Stimulated activated naive CD8-positive, alpha-beta T cell treated with anti-CD3 and anti-CD28 coated beads, Interleukin-15, Interleukin-2, amounts not matched to agents 100 ng/mL and 50 ng/mL, for 24 hours (primary cell): Measurements from ENCODE around the gene TRAPPC11.

ENCODE experiments used
- H3K27ac Mint-ChIP-seq: one replicate; pipeline ENCODE4 v1.8.0; 2021; ENCODE audit warnings: mild to moderate bottlenecking, mixed read lengths
- H3K27me3 Mint-ChIP-seq: one replicate; pipeline ENCODE4 v1.8.0; 2021; ENCODE audit warnings: mixed read lengths
- H3K36me3 Mint-ChIP-seq: one replicate; pipeline ENCODE4 v1.8.0; 2021; ENCODE audit warnings: low read depth, mixed read lengths
- H3K4me1 Mint-ChIP-seq: one replicate; pipeline ENCODE4 v1.8.0; 2021; ENCODE audit warnings: low read depth, mixed read lengths
- H3K4me3 Mint-ChIP-seq: one replicate; pipeline ENCODE4 v1.8.0; 2021; ENCODE audit warnings: mild to moderate bottlenecking, mixed read lengths
- H3K9me3 Mint-ChIP-seq: one replicate; pipeline ENCODE4 v1.8.0; 2021; ENCODE audit warnings: mixed read lengths

TRAPPC11 gene

DNA sequence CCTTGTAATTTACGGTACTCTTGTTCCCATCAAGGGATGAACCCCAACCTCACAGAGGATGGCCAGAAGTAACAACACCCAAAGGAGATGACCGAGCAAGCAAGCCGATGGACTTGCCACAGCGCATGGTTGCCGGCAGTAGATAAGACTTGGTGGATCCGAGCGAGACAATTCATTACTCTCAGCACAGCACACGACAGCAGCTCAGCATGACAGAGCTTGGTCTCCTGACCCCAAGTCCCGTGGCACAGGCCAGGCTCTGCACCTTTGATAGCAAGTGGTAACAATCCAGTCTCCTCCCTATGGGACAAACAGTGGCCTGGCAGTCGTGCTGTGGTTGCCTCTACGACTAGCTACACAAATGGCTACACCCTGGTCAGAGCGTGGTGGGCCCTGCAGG, 26.4 kb upstream of the TRAPPC11 start:
- no peak overlapping the region for H3K27ac Mint-ChIP-seq
- no peaks in the 10 kb centered on the region for H3K27me3 Mint-ChIP-seq
- peaks cover 10% of the 10 kb centered on the region for H3K4me1 Mint-ChIP-seq
- H3K4me3 Mint-ChIP-seq: no peak overlapping the region
- no peaks in the 10 kb centered on the region for H3K9me3 Mint-ChIP-seq
- no peaks in the 10 kb centered on the region for H3K36me3 Mint-ChIP-seq

DNA sequence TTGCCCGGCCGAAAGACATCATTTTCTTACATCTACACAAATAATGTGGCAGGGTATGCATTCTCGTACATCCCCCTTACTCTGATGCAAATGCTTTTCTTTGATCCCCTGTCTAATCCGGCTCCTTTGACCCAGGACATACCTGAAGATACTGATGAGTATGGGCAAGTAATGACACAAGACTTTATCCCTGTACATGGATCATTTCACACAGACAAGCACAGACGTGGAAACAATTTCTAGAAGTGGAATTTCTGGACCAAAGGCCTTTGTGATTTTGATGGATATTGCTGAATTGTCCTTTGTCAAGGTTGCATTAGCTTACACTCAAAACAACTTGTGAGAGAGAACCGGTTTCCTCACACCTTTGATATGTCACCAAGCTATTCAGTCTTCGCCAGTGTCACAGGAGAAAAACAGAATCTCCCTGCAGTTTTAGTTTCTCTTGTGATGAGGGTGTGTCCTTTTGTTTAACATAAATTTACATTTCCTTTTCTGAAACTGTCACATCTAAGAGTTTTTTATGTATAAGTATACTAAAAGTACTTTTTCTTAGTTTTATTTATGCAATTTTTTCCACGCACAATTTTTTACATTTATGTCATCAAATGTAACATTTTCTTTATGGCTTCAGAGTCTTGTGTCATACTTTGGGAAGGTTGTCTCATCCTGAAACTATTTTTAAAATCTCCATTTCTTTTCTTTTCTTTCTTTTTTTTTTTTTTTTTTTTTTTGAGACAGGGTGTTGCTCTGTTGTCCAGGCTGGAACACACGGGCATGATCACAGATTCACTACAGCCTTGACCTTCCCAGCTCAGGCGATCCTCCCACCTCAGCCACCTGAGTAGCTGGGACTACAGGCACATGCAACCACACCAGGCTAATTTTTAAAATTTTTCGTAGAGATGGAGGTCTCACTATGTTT, 25.4 kb upstream of the TRAPPC11 start:
- Mint-ChIP-seq H3K4me3 (no peak overlapping the region), H3K27me3 (no peaks in the 10 kb centered on the region), H3K4me1 (peaks cover 16% of the 10 kb centered on the region), H3K36me3 (no peaks in the 10 kb centered on the region), H3K9me3 (no peaks in the 10 kb centered on the region), H3K27ac (no peak overlapping the region)

DNA sequence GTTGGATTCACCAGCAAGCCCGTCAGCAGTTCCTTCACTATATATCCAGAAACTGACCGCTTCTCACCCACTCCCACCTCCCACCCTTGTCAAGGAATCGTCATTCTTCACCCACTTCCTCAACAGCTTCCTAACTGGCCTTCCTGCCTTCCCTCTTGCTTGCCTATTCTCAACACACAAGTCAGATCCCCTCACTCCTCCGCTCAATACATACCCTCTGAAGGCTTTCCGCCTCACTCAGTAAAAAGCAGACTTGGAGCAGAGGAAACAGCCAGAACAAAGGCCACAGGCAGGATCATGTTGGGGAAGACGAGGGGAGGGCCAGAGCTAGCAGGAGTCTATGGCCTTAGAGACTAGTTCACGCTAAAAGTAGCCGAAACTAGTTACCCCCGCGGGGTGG, 23.8 kb upstream of the TRAPPC11 start:
- H3K4me3 Mint-ChIP-seq: no peak overlapping the region
- peaks cover 16% of the 10 kb centered on the region for H3K4me1 Mint-ChIP-seq
- no peak overlapping the region for H3K27ac Mint-ChIP-seq
- H3K27me3 Mint-ChIP-seq: no peaks in the 10 kb centered on the region
- no peaks in the 10 kb centered on the region for H3K9me3 Mint-ChIP-seq
- H3K36me3 Mint-ChIP-seq: no peaks in the 10 kb centered on the region

DNA sequence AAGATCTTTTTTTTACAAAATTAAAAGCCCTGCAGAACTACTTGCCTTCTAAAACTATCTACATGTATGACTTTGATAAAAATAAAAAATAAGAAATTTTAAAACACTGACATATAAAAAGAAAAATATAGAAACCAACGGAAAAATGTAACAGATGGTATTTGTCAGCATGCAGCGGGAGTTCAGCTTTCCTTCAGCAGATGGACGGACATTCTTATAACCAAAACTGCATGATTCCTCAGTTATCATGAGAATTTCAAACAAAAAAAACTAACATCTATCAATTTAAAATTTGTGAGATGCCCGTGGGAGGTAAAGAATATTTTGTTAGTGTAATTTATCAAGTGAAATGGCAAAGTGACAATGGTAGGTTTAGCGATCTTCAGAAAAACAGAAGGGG, 23.4 kb upstream of the TRAPPC11 start:
- H3K27ac Mint-ChIP-seq: no peak overlapping the region
- H3K4me3 Mint-ChIP-seq: no peak overlapping the region
- no peaks in the 10 kb centered on the region for H3K27me3 Mint-ChIP-seq
- H3K4me1 Mint-ChIP-seq: peaks cover 16% of the 10 kb centered on the region
- H3K36me3 Mint-ChIP-seq: peaks cover under 1% of the 10 kb centered on the region
- no peaks in the 10 kb centered on the region for H3K9me3 Mint-ChIP-seq

DNA sequence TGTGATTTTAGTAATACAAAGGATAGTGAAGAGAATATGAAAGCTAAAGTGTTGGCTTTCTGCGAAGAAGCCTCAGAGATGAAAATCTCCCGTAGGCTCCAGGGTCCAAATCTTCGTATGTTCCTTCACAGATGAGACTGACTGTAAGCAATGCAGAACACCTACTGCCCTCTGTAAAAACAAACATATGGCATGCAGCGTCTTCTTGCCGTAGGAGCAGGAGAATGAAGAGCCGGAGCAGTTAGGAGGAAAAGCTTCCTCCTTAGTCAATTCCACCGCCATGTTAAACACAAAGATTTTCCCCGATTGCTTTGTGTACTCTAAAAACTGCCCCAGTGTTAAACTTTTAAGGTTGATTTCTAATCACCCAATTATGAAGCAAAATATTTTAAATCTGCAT, 22.6 kb upstream of the TRAPPC11 start:
- no peak overlapping the region for H3K27ac Mint-ChIP-seq
- no peak overlapping the region for H3K4me3 Mint-ChIP-seq
- peaks cover 16% of the 10 kb centered on the region for H3K4me1 Mint-ChIP-seq
- H3K36me3 Mint-ChIP-seq: peaks cover 8% of the 10 kb centered on the region
- H3K27me3 Mint-ChIP-seq: no peaks in the 10 kb centered on the region
- H3K9me3 Mint-ChIP-seq: no peaks in the 10 kb centered on the region

DNA sequence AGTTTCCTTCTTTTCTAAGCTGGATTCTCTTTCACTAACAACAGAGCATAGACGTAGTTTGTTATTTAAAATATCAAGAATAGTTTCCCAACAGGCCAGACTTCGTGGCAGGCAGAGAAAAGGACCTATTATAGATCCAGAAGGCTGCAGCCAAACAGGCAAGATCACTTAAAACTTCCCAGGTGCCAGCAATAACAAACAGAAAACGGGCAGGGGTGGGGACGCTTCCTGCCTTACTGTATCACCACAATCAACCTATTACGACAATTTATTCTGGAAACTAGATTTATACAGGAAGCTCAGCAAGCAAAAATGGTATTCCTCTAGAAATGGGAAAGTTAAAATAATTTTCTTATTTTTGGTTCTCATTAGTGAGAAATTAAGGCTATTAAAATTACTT, 22.2 kb upstream of the TRAPPC11 start:
- peaks cover 11% of the 10 kb centered on the region for H3K36me3 Mint-ChIP-seq
- no peaks in the 10 kb centered on the region for H3K9me3 Mint-ChIP-seq
- H3K4me1 Mint-ChIP-seq: peaks cover 16% of the 10 kb centered on the region
- H3K4me3 Mint-ChIP-seq: no peak overlapping the region
- H3K27me3 Mint-ChIP-seq: no peaks in the 10 kb centered on the region
- no peak overlapping the region for H3K27ac Mint-ChIP-seq

DNA sequence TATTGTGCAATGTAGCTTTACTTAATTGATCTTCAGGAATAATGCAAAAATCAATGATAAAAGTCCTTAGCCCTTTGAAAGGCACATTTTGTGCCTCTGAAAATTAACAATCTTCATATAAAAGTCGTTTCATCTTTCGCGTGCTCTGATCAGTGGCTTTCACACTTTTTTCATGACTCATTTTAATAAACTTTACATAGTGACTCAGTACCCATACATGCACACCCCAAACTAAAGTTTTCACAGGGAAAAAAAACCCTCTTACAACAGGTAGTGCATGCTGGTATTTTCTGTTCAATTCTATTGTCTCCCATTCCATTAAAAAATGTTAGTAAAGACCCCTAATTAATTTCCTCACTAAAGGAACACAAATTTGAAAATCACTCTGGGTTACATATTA, 21.6 kb upstream of the TRAPPC11 start:
- Mint-ChIP-seq H3K4me3 (no peak overlapping the region), H3K4me1 (peaks cover 16% of the 10 kb centered on the region), H3K27me3 (no peaks in the 10 kb centered on the region), H3K27ac (no peak overlapping the region), H3K36me3 (peaks cover 15% of the 10 kb centered on the region), H3K9me3 (no peaks in the 10 kb centered on the region)

DNA sequence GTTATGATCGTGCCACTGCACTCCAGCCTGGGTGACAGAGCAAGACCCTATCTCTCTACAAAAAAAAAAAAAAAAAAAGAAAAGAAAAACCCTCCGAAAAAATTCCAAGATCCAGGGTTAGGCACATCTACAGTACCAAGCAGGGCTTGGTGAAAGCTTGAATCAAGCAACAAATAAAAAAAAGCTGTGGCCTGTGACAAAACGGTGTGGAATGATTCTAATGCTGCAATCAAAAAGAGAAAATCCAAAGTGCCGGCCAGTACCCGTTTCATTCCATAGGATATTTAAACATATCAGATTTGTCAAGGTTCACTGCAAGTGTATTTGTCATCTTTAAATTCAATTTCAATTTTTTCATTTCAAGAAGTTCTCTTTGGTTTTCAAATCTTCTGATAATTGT, 20.7 kb upstream of the TRAPPC11 start:
- H3K4me1 Mint-ChIP-seq: peaks cover 16% of the 10 kb centered on the region
- H3K27ac Mint-ChIP-seq: no peak overlapping the region
- H3K9me3 Mint-ChIP-seq: no peaks in the 10 kb centered on the region
- peaks cover 16% of the 10 kb centered on the region for H3K36me3 Mint-ChIP-seq
- H3K27me3 Mint-ChIP-seq: no peaks in the 10 kb centered on the region
- H3K4me3 Mint-ChIP-seq: no peak overlapping the region

DNA sequence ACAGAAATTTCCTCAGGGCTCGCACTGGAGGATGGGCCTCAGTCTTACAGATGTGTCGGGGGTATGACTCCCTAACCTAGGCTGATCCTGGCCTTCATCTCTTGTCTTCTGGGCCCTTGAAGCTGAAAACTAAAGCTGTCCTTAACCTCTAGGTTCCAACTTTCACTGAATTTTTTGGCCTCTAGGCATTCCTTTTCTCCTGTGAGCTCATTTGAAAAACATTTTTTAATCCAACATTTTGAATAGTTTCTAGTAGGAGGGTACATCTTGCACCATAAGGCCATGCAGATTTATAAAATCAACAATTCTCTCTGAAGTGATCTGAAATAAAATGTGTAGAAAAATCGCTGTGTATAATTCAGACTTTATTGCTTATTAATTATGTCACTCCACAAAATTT, 19.8 kb upstream of the TRAPPC11 start:
- H3K27ac Mint-ChIP-seq: no peak overlapping the region
- H3K4me1 Mint-ChIP-seq: peaks cover 16% of the 10 kb centered on the region
- H3K36me3 Mint-ChIP-seq: peaks cover 22% of the 10 kb centered on the region
- no peaks in the 10 kb centered on the region for H3K27me3 Mint-ChIP-seq
- H3K9me3 Mint-ChIP-seq: no peaks in the 10 kb centered on the region
- no peak overlapping the region for H3K4me3 Mint-ChIP-seq

DNA sequence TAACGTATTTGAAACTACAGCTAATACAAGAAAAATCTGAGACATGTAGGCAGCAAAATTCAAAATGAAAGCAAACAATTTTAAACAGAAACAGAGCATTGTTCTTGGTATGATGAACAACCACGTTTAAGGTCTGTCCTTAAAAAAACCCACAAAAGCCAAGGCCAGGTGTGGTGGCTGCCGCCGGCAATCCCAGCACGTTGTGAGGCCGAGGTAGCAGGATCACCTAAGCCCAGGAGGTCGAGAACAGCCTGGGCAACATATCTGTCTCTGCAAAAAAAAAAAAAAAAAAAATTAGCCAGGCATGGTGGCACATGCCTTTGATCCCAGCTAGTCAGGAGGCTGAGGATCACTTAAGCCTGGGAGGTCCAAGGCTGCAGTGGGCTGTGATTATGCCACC, 13.8 kb upstream of the TRAPPC11 start:
- peaks cover 59% of the 10 kb centered on the region for H3K36me3 Mint-ChIP-seq
- no peaks in the 10 kb centered on the region for H3K4me1 Mint-ChIP-seq
- no peak overlapping the region for H3K4me3 Mint-ChIP-seq

DNA sequence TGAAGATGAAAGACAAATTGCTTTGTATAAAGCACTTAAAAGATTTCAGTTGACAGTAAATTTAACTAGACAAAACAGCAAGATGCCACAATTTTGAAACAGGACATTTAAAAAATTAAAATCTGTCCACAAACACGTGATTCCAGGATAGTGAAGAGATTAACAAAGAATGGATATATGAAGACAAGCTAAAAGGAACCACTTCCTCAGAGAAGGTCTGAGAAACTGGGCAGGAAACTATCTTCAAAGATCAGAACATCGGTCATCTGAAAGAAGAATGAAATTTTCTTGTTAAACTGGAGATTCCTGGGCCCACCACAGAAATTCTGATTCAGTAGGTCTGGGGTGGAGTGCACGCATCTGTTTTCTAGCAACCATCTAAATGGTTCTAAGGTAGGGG, 1.5 kb upstream of the TRAPPC11 start:
- H3K36me3 Mint-ChIP-seq: peaks cover 32% of the 10 kb centered on the region
- peak overlapping the region; percentile 96 for H3K27ac Mint-ChIP-seq
- H3K4me1 Mint-ChIP-seq: peaks cover 38% of the 10 kb centered on the region
- H3K9me3 Mint-ChIP-seq: no peaks in the 10 kb centered on the region
- no peaks in the 10 kb centered on the region for H3K27me3 Mint-ChIP-seq
- peak overlapping the region; percentile 94 for H3K4me3 Mint-ChIP-seq

More for the DNA sequence above, 13.8 kb upstream of the TRAPPC11 start:
- Mint-ChIP-seq H3K27ac (no peak overlapping the region), H3K27me3 (no peaks in the 10 kb centered on the region), H3K9me3 (no peaks in the 10 kb centered on the region)

DNA sequence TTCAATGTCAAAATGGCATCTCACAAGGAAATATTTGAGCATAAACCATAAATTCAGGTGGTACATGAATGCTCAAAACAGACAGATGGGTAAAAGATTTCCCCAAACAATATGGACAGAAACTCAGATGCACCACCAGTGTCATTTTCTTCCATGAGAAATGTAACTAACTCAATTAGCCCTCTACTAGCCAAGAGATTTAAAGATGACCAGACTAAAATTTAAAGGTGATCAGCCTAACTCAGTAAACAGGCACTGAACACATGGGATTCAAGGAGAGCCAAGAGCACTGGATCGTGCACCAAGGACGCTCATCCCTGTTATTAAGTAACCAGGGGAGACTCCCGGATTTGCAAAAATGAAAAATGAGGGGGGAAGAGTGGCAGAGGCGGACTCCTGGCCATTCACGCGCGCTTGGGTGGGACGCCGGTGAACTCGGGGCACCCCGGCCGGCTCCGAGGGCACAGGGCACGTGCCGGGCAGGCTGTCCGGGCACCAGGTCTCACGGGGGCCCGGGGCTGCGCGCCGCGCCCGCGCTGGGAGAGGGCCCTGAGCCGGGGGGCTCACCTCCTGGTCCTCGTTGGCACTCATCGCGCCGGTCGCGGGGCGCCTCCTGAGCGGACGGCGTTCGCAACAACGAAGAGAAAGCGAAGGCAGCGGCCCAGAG, 598 bp upstream of the TRAPPC11 start:
- peak overlapping the region; percentile 96 for H3K27ac Mint-ChIP-seq
- no peaks in the 10 kb centered on the region for H3K9me3 Mint-ChIP-seq
- H3K36me3 Mint-ChIP-seq: peaks cover 24% of the 10 kb centered on the region
- H3K27me3 Mint-ChIP-seq: no peaks in the 10 kb centered on the region
- H3K4me1 Mint-ChIP-seq: peaks cover 38% of the 10 kb centered on the region
- H3K4me3 Mint-ChIP-seq: peak overlapping the region; percentile 94

DNA sequence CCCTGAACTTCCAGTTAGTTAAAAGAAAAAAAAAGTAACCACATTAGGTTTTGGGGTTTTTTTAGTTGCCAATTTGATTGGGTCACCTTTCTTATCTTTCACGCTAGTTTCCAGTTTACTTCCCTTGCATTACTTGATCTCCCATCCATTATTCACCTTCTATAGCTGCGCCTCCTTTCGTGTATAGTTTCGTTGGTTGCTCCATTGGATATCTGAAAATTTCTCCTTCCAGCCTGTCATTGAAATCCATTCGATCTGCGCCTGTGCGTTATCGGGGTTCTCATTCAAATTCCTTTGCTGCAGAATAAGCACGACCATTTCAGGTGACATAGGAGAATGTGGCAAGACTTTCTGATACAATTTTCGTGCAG, 764 bp downstream of the TRAPPC11 start:
- H3K4me1 Mint-ChIP-seq: peaks cover 38% of the 10 kb centered on the region
- peaks cover 23% of the 10 kb centered on the region for H3K36me3 Mint-ChIP-seq
- peak overlapping the region; percentile 94 for H3K4me3 Mint-ChIP-seq
- no peaks in the 10 kb centered on the region for H3K27me3 Mint-ChIP-seq
- peak overlapping the region; percentile 72 for H3K27ac Mint-ChIP-seq
- no peaks in the 10 kb centered on the region for H3K9me3 Mint-ChIP-seq

DNA sequence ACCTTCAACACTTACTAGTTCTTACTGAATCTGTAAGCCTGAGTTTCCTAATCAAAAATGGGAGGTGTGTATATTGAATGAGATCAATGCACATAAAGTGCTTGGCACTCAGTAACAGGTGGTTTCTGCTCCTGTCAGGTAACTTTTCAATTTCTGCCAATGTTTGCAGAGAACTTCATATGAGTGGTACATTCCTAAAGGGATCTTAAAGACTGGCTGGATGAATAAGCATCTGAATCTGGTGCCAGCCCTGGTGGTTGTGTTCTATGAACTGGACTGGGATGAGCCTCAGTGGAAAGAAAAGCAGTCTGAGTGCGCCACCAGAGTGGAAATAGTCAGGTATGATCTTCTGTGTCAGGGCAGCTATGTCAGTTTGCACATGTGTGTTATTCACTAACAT, 7.0 kb downstream of the TRAPPC11 start:
- Mint-ChIP-seq H3K4me1 (peaks cover 1% of the 10 kb centered on the region), H3K36me3 (peaks cover 53% of the 10 kb centered on the region), H3K9me3 (no peaks in the 10 kb centered on the region), H3K27ac (no peak overlapping the region), H3K27me3 (no peaks in the 10 kb centered on the region), H3K4me3 (no peak overlapping the region)

DNA sequence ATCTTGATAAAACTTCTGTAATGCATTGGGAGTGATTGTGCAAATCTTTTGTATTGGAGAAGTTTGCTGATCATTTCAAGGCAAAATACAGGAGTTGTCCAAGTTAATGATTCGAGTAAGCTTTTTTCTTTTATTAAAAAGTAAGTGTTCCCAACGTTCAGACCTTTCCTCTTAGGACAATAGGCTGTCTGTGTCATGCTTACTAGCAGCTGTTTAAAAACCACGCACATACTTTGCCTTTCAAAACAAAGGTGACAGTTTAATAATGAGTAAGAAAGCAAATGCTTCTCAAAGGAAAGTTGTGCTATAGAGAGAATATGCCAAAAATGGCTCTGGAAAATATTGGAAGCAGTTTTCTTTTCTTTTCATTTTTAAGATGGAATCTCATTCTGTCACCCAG, 11.2 kb downstream of the TRAPPC11 start:
- Mint-ChIP-seq H3K27me3 (no peaks in the 10 kb centered on the region), H3K36me3 (peaks cover 62% of the 10 kb centered on the region), H3K4me3 (no peak overlapping the region), H3K9me3 (no peaks in the 10 kb centered on the region), H3K4me1 (no peaks in the 10 kb centered on the region), H3K27ac (no peak overlapping the region)
